ENCODE measurements around the gene TTC17. TPM values are rescaled to one million over a fixed set of nuclear protein-coding genes. Genes with fewer than 3 reads are reported as not detected.

The TTC17 gene
- total RNA-seq, 1 donor from 2014 or later = 143 TPM

GRCh38 chr11:43518408-43519160, 159.9 kb downstream of the TTC17 start:
- no peak for TF ChIP-seq CTCF (IDR thresholded peaks at IDR 0.05; ENCODE audit: unreplicated experiment)
- Mint-ChIP-seq H3K4me3 (no peak overlapping the region), H3K27me3 (ENCODE audit: low read depth) (peaks cover 41% of the 10 kb centered on the region), H3K27ac (no peak overlapping the region), H3K4me1 (no peaks in the 10 kb centered on the region), H3K9me3 (peaks cover 5% of the 10 kb centered on the region), H3K36me3 (no peaks in the 10 kb centered on the region)
- no peak for DNase-seq (ENCODE audit: low spot score in 2 of 2, unreplicated experiment in 2 of 2)

GRCh38 chr11:43521471-43521870, 162.8 kb downstream of the TTC17 start:
- Mint-ChIP-seq H3K27me3 (ENCODE audit: low read depth) (peaks cover 55% of the 10 kb centered on the region), H3K36me3 (no peaks in the 10 kb centered on the region), H3K4me3 (no peak overlapping the region), H3K4me1 (no peaks in the 10 kb centered on the region), H3K27ac (no peak overlapping the region), H3K9me3 (peaks cover 8% of the 10 kb centered on the region)
- DNase-seq (ENCODE audit: low spot score in 2 of 2, unreplicated experiment in 2 of 2) = no peak
- no peak for TF ChIP-seq CTCF (IDR thresholded peaks at IDR 0.05; ENCODE audit: unreplicated experiment)

GRCh38 chr11:43523632-43524031, 164.9 kb downstream of the TTC17 start:
- H3K4me1 Mint-ChIP-seq = no peaks in the 10 kb centered on the region
- TF ChIP-seq CTCF (IDR thresholded peaks at IDR 0.05; ENCODE audit: unreplicated experiment) = no peak
- DNase-seq (ENCODE audit: low spot score in 2 of 2, unreplicated experiment in 2 of 2) = no peak
- H3K9me3 Mint-ChIP-seq = peaks cover 13% of the 10 kb centered on the region
- H3K4me3 Mint-ChIP-seq = no peak overlapping the region
- peaks cover 63% of the 10 kb centered on the region for H3K27me3 Mint-ChIP-seq (ENCODE audit: low read depth)
- no peak overlapping the region for H3K27ac Mint-ChIP-seq
- no peaks in the 10 kb centered on the region for H3K36me3 Mint-ChIP-seq

- H3K4me1 Mint-ChIP-seq = no peaks in the 10 kb centered on the region
- no peaks in the 10 kb centered on the region for H3K36me3 Mint-ChIP-seq
- no peak overlapping the region for H3K27ac Mint-ChIP-seq
- H3K4me3 Mint-ChIP-seq = no peak overlapping the region
- H3K27me3 Mint-ChIP-seq (ENCODE audit: low read depth) = peaks cover 47% of the 10 kb centered on the region
- TF ChIP-seq CTCF (IDR thresholded peaks at IDR 0.05; ENCODE audit: unreplicated experiment) = no peak
- H3K9me3 Mint-ChIP-seq = peaks cover 4% of the 10 kb centered on the region
- no peak for DNase-seq (ENCODE audit: low spot score in 2 of 2, unreplicated experiment in 2 of 2)
Measured at GRCh38 chr11:43532041-43532440, 173.3 kb downstream of the TTC17 start.

- Mint-ChIP-seq H3K4me3 (no peak overlapping the region), H3K4me1 (peaks cover 2% of the 10 kb centered on the region), H3K36me3 (no peaks in the 10 kb centered on the region), H3K9me3 (peaks cover 8% of the 10 kb centered on the region), H3K27me3 (ENCODE audit: low read depth) (peaks cover 50% of the 10 kb centered on the region), H3K27ac (no peak overlapping the region)
- DNase-seq (ENCODE audit: low spot score in 2 of 2, unreplicated experiment in 2 of 2) = no peak
- no peak for TF ChIP-seq CTCF (IDR thresholded peaks at IDR 0.05; ENCODE audit: unreplicated experiment)
Measured at GRCh38 chr11:43537833-43538615, 179.3 kb downstream of the TTC17 start.

Data from mesothelial cell of epicardium (in vitro differentiated cells).